Chondrocyte (in vitro differentiated cells): ENCODE measurements around the gene HTR3A. TPM values are rescaled to one million over a fixed set of nuclear protein-coding genes. Genes with fewer than 3 reads are reported as not detected.

ENCODE experiments used
- DNase-seq: peaks from one replicate; pipeline ENCODE4 v3.0.0; 2021; ENCODE audit warnings: mixed read lengths, low spot score
- H3K27ac Mint-ChIP-seq: one replicate; pipeline ENCODE4 v1.8.0; 2021; ENCODE audit warnings: mild to moderate bottlenecking, moderate library complexity, mixed read lengths; ENCODE audit not compliant: unreplicated experiment
- H3K27me3 Mint-ChIP-seq: 2 replicates; pipeline ENCODE4 v1.8.0; 2021; ENCODE audit warnings: low read depth, mixed read lengths
- H3K36me3 Mint-ChIP-seq: 2 replicates; pipeline ENCODE4 v1.8.0; 2021; ENCODE audit warnings: low read depth, mixed read lengths
- H3K4me1 Mint-ChIP-seq: 2 replicates; pipeline ENCODE4 v1.8.0; 2021; ENCODE audit warnings: low read depth, mild to moderate bottlenecking, mixed read lengths
- H3K4me3 Mint-ChIP-seq: one replicate; pipeline ENCODE4 v1.8.0; 2021; ENCODE audit warnings: mild to moderate bottlenecking, moderate library complexity, mixed read lengths; ENCODE audit not compliant: unreplicated experiment
- H3K9me3 Mint-ChIP-seq: 2 replicates; pipeline ENCODE4 v1.8.0; 2021; ENCODE audit warnings: low read depth, mixed read lengths
- total RNA-seq: library from RNA; stranded (reverse); gene quantifications from 3 replicates; pipeline ENCODE4 v1.2.1, GENCODE V29; 2021
- TF ChIP-seq, protein P1 (sequence below): fragments of 200-600 bp; sonication (generic); IDR thresholded peaks from 2 replicates; pipeline ENCODE4 v1.5.0; 2021; ENCODE audit warnings: antibody characterized with exemption, mild to moderate bottlenecking, moderate library complexity

HTR3A gene
- total RNA-seq, 1 donor from 2014 or later, result not detected

DNA sequence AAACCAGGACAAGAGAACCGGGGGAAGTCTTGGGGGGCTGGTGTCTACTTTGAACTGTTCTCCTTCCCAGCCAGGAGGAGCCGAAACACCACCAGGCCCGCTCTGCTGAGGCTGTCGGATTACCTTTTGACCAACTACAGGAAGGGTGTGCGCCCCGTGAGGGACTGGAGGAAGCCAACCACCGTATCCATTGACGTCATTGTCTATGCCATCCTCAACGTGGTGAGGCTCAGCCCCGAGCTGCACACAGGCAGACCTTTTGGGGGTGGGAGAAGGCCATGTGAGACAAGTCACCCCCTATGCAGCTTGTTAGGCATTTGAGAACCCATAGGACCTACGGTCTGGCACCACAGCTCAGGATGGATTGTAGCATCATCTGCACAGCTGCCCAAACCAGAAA, 2.8 kb downstream of the HTR3A start:
- Mint-ChIP-seq H3K4me3 (no peak overlapping the region), H3K27me3 (peaks cover 60% of the 10 kb centered on the region), H3K27ac (no peak overlapping the region), H3K36me3 (no peaks in the 10 kb centered on the region), H3K9me3 (no peaks in the 10 kb centered on the region), H3K4me1 (peaks cover 5% of the 10 kb centered on the region)
- TF ChIP-seq, protein P1, sequence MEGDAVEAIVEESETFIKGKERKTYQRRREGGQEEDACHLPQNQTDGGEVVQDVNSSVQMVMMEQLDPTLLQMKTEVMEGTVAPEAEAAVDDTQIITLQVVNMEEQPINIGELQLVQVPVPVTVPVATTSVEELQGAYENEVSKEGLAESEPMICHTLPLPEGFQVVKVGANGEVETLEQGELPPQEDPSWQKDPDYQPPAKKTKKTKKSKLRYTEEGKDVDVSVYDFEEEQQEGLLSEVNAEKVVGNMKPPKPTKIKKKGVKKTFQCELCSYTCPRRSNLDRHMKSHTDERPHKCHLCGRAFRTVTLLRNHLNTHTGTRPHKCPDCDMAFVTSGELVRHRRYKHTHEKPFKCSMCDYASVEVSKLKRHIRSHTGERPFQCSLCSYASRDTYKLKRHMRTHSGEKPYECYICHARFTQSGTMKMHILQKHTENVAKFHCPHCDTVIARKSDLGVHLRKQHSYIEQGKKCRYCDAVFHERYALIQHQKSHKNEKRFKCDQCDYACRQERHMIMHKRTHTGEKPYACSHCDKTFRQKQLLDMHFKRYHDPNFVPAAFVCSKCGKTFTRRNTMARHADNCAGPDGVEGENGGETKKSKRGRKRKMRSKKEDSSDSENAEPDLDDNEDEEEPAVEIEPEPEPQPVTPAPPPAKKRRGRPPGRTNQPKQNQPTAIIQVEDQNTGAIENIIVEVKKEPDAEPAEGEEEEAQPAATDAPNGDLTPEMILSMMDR, result no peak
- DNase-seq, result no peak

DNA sequence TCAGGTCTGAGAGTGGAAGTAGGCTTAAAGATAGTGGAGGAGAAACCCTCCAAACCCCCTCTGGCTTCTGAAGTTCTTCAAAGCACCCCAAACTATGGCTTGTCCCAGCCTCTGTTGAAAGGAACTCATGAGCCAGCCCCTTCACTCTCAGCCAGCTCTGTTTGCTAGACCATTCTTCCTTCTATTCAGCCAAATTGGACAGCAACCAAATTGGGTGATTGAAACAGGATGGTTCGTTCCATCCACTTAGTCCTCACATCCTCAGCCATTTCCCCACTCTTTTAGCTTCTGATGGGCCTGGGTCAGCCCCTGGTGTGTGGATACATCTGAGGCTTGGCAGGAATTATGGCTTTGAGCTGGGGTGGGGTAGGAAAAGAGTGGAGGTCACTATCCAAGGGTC, 4.5 kb downstream of the HTR3A start:
- no peaks in the 10 kb centered on the region for H3K9me3 Mint-ChIP-seq
- no peak overlapping the region for H3K27ac Mint-ChIP-seq
- no peak overlapping the region for H3K4me3 Mint-ChIP-seq
- TF ChIP-seq, protein P1, result no peak
- no peaks in the 10 kb centered on the region for H3K36me3 Mint-ChIP-seq
- H3K4me1 Mint-ChIP-seq, result peaks cover 5% of the 10 kb centered on the region
- peaks cover 72% of the 10 kb centered on the region for H3K27me3 Mint-ChIP-seq
- DNase-seq, result no peak

DNA sequence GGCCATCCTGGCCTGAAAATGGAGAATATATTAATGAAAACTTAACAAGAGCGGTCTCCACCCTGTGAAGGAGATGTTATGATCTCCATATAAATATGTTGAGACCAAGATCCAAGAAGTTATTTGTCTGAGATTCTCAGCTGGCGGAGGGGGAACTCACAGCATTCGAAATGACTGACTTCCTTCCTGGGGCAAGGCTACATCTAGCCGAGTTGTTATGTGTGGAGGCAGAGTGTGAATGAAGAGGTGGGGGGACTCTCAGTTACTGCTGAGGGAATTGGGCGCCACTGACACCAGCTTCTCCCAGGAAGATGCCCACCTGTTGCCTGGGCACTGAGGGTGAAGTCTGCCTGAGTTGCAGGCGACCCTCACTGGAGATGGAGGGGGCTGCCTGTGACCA, 5.9 kb downstream of the HTR3A start:
- Mint-ChIP-seq H3K27me3 (peaks cover 70% of the 10 kb centered on the region), H3K9me3 (no peaks in the 10 kb centered on the region), H3K36me3 (no peaks in the 10 kb centered on the region), H3K27ac (no peak overlapping the region), H3K4me3 (no peak overlapping the region), H3K4me1 (no peaks in the 10 kb centered on the region)
- TF ChIP-seq, protein P1, result no peak
- no peak for DNase-seq

DNA sequence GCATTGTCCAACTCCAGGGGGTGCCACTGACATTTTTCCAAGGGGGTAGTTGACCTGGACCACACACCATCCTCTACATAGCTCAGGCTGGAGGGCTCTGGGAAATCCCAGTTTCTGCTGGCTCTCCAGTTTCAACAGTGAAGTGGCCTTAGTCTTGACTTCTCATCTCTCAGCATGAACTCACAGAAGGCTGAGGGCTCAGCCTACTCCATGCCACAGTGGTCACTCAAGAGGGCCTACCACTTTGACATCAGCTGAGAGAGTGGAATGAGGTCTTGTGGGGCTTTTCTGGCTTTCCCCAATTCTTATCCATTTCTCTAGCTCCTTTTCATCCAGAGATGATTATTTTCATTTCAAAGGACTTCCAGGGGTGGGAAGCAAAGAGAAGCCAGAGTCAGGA, 7.4 kb downstream of the HTR3A start:
- Mint-ChIP-seq H3K36me3 (no peaks in the 10 kb centered on the region), H3K4me3 (no peak overlapping the region), H3K4me1 (no peaks in the 10 kb centered on the region), H3K27me3 (peaks cover 66% of the 10 kb centered on the region), H3K9me3 (no peaks in the 10 kb centered on the region), H3K27ac (no peak overlapping the region)
- TF ChIP-seq, protein P1, result no peak
- DNase-seq, result no peak

DNA sequence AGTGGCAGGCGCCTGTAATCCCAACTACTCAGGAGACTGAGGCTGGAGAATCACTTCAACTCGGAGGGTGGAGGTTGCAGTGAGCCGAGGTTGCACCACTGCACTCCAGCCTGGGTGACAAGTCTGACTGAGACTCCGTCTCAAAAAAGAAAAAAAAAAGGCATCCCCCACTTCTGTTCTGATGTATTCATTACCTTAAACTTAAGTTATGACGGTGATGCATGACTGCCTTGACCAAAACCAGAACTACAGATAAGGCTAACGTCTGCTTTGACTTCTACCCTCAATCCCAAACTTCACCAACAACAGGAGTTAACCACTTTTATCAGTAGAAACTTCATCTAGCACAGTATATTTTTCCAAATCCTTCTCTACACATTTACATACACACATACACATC, 9.9 kb downstream of the HTR3A start:
- H3K9me3 Mint-ChIP-seq, result no peaks in the 10 kb centered on the region
- H3K36me3 Mint-ChIP-seq, result no peaks in the 10 kb centered on the region
- H3K4me3 Mint-ChIP-seq, result no peak overlapping the region
- no peak overlapping the region for H3K27ac Mint-ChIP-seq
- H3K4me1 Mint-ChIP-seq, result no peaks in the 10 kb centered on the region
- no peak for DNase-seq
- H3K27me3 Mint-ChIP-seq, result peaks cover 54% of the 10 kb centered on the region
- TF ChIP-seq, protein P1, result no peak
